SJCRH30 (cell line): ENCODE measurements around the gene NOL4L. TPM values are rescaled to one million over a fixed set of nuclear protein-coding genes. Genes with fewer than 3 reads are reported as not detected.

Source experiments
- DNase-seq, 2 experiments: peaks; one replicate each; pipeline ENCODE4 v3.0.0-alpha.2; 2015 to 2020
- H3K27ac ChIP-seq: fragments of 250-450 bp; sonication (Bioruptor Pico); 2 replicates; pipeline ENCODE4 v1.5.1; 2020; ENCODE audit warnings: mild to moderate bottlenecking, moderate library complexity
- H3K27me3 ChIP-seq: fragments of 250-450 bp; sonication (Bioruptor Pico); 2 replicates; pipeline ENCODE4 v1.5.1; 2020; ENCODE audit warnings: mild to moderate bottlenecking, moderate library complexity
- H3K36me3 ChIP-seq: fragments of 250-450 bp; sonication (Bioruptor Pico); 2 replicates; pipeline ENCODE4 v1.5.1; 2020; ENCODE audit warnings: mild to moderate bottlenecking, moderate library complexity
- H3K4me1 ChIP-seq: fragments of 250-450 bp; sonication (Bioruptor Pico); 2 replicates; pipeline ENCODE4 v1.5.1; 2020; ENCODE audit warnings: mild to moderate bottlenecking, moderate library complexity
- H3K4me3 ChIP-seq: fragments of 250-450 bp; sonication (Bioruptor Pico); 2 replicates; pipeline ENCODE4 v1.5.1; 2020; ENCODE audit warnings: mild to moderate bottlenecking, moderate library complexity
- H3K9me3 ChIP-seq: fragments of 250-450 bp; sonication (Bioruptor Pico); replicated peaks from 2 replicates; pipeline ENCODE4 v1.5.1; 2020; ENCODE audit warnings: mild to moderate bottlenecking, moderate library complexity
- total RNA-seq: library from RNA; depleted of rRNA; stranded (reverse); fragments of >200 nt; shearing (Covaris generic); gene quantifications from 2 replicates; pipeline ENCODE4 v1.2.3, GENCODE V29; 2014

Gene NOL4L
- total RNA-seq, 1 experiment from 2014 or later = 2.4 TPM

DNA sequence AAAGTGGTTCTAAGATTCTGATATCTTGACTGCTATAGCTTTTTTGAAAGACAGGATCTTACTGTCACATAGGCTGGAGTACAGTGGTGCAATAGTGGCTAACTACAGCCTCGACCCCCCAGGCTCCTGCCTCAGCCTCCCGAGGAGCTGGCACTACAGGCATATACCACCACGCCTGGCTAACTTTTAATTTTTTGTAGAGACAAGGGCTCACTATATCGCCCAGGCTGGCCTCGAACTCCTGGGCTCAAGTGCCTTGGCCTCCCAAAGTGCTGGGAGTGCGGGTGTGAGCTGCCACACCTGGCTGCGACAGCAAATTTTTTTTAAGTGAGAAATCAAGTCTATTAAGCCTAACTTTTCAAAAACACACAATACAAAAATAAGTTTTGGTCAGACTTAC is 106.6 kb downstream of the NOL4L start:
- no peak overlapping the region for H3K27ac ChIP-seq
- H3K9me3 ChIP-seq = no peaks in the 10 kb centered on the region
- DNase-seq = no peak
- H3K4me3 ChIP-seq = no peak overlapping the region
- peaks cover 18% of the 10 kb centered on the region for H3K4me1 ChIP-seq
- H3K36me3 ChIP-seq = no peaks in the 10 kb centered on the region
- H3K27me3 ChIP-seq = peaks cover 22% of the 10 kb centered on the region

DNA sequence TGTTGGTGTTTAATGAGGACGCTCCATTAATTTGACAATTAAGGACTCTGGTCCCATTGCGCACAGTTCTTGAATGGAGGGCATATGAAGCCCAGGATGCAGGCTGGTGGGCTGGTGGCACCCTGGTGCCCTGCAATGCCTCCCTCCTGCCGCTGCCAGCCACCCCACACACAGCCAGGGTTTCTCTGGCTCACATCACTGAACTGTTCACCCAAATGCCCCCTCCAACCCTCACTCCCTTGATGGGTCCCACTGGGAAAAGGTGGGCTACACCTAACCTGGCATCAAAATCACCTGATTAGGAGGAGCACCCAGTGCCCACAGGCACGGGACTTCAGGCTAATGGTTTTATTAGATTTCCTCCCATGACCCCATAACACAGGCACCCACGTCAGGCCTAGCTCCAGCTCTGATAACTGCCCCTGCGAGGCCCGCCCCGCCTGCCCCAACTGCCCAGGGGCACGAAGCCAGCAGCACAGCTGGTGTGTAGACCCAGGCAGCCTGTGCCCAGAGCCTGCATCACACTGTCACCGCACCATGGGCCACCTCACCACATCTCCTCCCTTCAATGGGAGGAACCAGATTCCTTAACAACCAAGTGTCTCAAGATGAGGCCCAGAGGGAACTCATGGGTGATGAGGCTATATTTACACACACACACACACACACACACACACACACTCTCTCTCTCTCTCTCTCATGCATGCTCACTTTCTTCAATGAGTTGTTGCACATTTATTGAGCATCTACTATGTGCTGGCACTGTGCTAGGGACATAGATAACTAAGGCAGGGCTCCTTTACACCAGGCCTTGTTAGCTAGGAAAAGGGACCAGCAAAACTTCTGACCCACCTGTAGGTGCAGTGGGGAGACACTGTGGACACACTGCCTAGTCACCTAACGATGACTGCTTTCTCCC is 107.3 kb downstream of the NOL4L start:
- Histone ChIP-seq H3K4me1 (peaks cover 18% of the 10 kb centered on the region), H3K4me3 (no peak overlapping the region), H3K27ac (no peak overlapping the region), H3K27me3 (peaks cover 22% of the 10 kb centered on the region), H3K36me3 (no peaks in the 10 kb centered on the region), H3K9me3 (no peaks in the 10 kb centered on the region)
- no peak for DNase-seq

DNA sequence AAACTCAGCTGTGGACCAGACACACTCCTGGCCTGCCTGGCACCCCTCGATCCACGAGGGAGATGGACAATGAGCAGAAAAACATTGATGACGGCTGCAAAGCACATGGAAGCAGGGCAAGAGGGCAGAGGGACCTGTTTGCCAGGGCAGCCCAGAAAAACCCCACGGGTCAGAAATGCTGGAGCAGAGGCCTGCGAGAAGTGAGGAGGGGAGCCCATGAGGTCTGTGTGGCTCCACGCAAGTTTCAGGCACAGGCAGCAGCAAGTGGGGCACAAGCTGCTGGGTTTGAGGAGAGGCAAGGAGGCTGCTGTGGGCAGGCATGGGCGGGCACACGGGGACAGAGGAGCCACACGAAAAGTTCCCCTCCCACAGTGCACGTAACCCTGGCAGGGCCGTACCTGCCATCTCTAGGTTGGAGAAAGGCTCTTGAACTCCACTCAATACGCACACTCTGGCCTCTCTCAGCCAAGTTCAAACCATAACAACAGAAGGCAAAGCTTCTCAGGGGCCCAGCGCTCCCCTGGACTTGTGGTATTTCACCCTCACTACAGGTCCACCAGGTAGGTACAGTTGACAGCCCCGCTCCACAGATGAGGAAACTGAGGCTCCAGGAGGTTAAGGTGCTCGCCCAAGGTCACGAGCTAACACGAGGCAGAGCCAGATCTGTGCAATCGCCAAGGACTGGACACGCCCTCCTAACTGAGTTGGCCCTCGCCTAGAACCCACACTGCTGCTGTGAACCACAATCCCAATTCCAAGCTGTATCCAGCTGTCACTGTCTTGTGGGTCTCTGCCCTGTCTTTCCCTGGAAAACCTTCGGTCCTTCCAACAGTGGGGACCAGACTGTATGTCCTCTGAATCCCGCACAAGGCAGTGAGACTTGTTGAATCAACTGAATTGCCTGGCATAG is 108.2 kb downstream of the NOL4L start:
- DNase-seq = peak; percentile 52 to 72
- no peaks in the 10 kb centered on the region for H3K9me3 ChIP-seq
- H3K36me3 ChIP-seq = no peaks in the 10 kb centered on the region
- H3K27me3 ChIP-seq = peaks cover 15% of the 10 kb centered on the region
- H3K4me3 ChIP-seq = no peak overlapping the region
- H3K4me1 ChIP-seq = peaks cover 18% of the 10 kb centered on the region
- no peak overlapping the region for H3K27ac ChIP-seq

DNA sequence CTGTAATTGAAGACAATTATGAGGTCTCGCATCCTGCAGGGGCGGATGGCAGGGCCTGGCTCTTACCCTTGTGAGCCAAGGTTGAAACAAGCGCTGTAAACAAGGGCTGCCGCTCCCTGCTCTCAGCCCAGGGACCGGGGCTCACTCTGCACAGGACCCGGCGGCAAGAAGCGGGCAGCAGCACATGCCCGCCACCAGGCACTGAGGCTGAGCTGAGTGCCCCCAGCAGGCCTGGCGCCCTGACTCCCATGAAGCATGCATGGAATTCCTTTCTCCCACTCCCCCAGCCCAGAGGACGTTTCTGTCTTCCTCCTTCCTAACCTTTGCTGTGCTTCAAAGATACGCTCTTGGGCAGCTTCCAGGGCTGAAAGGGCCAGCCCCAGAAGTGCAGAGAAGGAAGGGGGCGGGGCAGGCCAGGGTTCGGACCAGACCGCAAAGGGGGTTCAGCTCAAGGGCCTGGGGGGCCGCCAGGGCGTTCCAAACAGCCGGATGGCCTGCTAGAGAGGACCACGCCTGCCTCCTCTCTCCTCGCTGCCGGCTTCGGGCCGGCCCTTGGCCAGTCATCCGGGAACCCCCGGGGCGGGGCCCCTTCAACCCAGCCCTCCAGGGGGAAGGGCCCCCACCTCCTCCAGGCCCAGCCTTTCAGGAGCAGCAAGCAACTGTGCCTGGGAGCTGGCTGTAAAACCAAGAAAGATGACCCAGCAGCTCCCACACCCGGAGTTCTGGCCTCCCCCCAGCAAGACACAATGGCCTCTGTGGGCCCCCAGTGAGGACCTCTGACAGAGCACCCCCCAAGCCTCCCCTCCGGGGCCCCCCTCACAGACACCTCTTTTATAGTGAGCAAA is 109.9 kb downstream of the NOL4L start:
- DNase-seq = peak; percentile 97 to 98
- H3K9me3 ChIP-seq = no peaks in the 10 kb centered on the region
- peak overlapping the region; percentile 26 for H3K27ac ChIP-seq
- H3K4me3 ChIP-seq = peak overlapping the region; percentile 50
- no peaks in the 10 kb centered on the region for H3K36me3 ChIP-seq
- H3K4me1 ChIP-seq = peaks cover 18% of the 10 kb centered on the region
- peaks cover under 1% of the 10 kb centered on the region; the same call in 1 of the 2 replicates for H3K27me3 ChIP-seq

DNA sequence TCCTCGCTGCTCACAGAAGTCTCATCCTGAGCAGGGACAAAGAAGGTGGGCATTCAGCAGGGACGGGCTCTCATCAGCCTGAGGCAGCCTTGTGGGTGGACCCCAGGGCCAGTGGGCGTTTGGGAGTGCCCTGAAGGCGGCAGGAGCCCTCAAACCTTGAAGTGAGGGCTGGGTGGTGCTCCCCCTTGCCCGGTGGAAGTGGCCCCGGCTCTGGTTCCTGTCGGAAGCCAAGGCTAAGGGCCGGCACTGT is 110.5 kb downstream of the NOL4L start:
- peak overlapping the region; percentile 26 for H3K27ac ChIP-seq
- H3K36me3 ChIP-seq = no peaks in the 10 kb centered on the region
- DNase-seq = peak in 1 of 2 experiments; percentile 40
- H3K4me1 ChIP-seq = peaks cover 18% of the 10 kb centered on the region
- no peaks in the 10 kb centered on the region for H3K27me3 ChIP-seq
- H3K4me3 ChIP-seq = peak overlapping the region; percentile 50
- H3K9me3 ChIP-seq = no peaks in the 10 kb centered on the region

DNA sequence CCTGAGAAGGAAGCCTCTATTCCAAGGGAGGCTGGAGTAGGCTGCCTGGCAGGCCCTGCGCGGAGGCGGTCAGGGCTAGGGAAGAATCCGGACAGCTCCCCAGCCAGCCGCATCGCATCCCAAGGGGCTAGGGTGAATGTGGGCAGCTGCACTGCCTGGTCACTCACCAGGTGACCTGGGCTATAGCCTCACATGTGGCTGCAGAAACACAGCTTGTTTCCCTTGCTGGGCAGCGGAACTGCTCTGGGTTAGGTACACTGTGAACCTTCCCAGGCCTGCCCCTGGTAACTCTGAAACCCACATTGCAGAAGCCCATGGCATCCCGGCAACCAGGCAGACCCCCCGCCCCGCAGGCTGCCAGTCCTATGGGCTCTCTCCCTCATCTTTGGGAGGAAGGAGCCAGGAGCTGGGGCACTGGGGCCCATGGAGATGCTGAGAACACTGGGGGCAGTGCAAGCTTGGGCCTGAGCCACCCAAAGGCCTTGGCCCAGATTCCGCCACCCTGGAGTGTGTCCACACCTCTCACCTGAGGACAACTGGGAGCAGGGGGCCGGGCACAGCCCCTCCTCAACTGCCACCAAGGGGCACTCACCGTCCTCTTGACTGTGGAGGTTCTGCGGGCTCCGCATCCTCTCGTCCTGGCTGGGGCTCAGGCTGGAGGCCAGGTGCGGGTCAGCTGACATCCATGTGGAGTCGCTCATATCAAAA is 111.0 kb downstream of the NOL4L start:
- Histone ChIP-seq H3K4me3 (peak overlapping the region; percentile 50), H3K27ac (peak overlapping the region; percentile 26; the same call in 1 of the 2 replicates), H3K36me3 (no peaks in the 10 kb centered on the region), H3K4me1 (peaks cover 18% of the 10 kb centered on the region), H3K9me3 (no peaks in the 10 kb centered on the region), H3K27me3 (no peaks in the 10 kb centered on the region)
- DNase-seq = peak in 1 of 2 experiments; percentile 54

DNA sequence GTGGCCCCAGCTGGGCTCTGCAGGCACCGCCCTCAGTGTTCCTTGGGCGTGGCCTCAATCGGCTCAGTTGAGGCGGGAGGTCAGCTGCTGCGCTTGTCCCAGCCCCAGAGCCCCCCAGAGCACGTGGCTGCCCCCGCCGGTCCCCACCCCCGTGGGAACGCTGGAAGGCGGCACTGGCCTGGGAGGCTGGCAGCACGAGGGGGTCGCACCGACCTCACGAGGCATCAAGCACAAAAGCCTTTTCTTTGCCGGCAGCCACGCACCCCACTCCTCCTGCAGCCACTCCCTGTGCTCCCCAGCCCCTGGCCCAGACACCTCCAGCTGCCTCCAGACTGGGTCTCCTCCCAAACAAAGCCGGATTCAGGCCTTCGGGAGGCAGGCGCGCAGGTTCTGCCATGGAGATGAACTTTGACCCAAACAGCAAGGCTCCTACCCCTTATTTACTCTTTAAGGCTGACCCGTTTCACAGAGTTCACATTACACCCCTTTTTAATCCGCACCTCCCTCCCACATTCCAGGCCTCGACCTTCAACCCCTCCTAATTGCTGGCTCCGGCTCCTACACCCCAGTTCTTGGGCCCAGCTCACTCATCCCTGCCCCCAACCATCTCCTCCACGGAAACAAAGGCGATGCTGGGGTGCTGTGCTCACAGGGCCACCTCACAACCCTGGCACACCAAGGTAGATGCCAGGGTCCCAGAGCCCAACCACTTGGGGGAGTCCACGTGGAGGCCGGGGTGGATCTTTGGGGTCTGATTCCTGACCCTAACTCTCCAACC is 111.7 kb downstream of the NOL4L start:
- no peak overlapping the region for H3K27ac ChIP-seq
- H3K4me3 ChIP-seq = no peak overlapping the region
- no peaks in the 10 kb centered on the region for H3K9me3 ChIP-seq
- no peaks in the 10 kb centered on the region for H3K36me3 ChIP-seq
- DNase-seq = no peak
- H3K27me3 ChIP-seq = no peaks in the 10 kb centered on the region
- peaks cover 18% of the 10 kb centered on the region for H3K4me1 ChIP-seq

DNA sequence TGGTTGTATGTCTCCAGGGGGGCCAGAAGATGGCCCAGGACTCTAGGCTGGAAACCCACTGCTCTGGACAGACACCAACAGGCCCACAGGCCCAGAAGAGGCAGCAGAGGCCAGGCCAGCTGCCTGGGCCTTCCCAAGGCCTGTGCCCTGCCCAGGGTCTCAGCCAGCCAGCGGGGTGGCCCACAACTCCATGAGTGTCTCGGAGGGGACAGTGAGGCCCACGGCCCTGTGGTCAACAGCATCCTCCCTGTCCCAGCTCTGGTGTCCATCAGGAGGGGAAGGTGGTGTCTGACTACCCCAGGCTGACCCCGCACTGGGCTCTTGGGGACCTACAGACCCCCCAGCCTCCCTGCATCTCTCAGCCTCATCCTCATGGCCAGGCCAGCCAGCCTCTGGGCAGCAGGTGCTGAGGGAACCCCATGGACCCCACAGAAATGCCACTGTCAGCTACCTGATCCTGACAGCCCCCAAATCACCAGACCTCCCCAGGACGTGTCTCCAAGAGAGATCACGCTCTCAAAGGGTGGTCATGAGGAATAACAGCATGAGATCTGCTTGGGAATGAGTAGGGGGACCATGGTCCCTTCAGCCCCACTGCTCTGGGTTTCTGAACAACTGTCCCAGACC is 112.4 kb downstream of the NOL4L start:
- H3K9me3 ChIP-seq = no peaks in the 10 kb centered on the region
- no peak overlapping the region for H3K27ac ChIP-seq
- H3K4me1 ChIP-seq = peaks cover 18% of the 10 kb centered on the region
- H3K4me3 ChIP-seq = no peak overlapping the region
- H3K36me3 ChIP-seq = no peaks in the 10 kb centered on the region
- H3K27me3 ChIP-seq = no peaks in the 10 kb centered on the region
- DNase-seq = no peak

DNA sequence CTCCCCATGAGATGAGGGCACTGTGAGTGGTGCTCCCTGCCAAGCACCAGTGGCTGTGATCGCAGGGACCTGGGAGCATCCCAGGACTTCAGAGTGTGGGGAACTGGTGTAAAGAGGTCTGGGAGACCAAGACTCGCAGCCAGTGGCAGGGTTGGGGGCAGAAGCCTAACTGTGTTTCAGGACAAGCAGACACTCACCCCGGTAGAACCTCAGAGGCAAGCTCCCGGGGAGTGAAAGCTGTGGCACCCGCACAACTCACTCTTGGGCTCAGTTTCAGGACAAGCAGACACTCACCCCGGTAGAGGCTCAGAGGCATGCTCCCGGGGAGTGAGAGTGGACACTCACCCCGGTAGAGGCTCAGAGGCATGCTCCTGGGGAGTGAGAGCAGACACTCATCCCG is 114.2 kb downstream of the NOL4L start:
- Histone ChIP-seq H3K9me3 (no peaks in the 10 kb centered on the region), H3K27ac (no peak overlapping the region), H3K4me1 (peaks cover 5% of the 10 kb centered on the region), H3K36me3 (no peaks in the 10 kb centered on the region), H3K27me3 (no peaks in the 10 kb centered on the region), H3K4me3 (no peak overlapping the region)
- DNase-seq = no peak

DNA sequence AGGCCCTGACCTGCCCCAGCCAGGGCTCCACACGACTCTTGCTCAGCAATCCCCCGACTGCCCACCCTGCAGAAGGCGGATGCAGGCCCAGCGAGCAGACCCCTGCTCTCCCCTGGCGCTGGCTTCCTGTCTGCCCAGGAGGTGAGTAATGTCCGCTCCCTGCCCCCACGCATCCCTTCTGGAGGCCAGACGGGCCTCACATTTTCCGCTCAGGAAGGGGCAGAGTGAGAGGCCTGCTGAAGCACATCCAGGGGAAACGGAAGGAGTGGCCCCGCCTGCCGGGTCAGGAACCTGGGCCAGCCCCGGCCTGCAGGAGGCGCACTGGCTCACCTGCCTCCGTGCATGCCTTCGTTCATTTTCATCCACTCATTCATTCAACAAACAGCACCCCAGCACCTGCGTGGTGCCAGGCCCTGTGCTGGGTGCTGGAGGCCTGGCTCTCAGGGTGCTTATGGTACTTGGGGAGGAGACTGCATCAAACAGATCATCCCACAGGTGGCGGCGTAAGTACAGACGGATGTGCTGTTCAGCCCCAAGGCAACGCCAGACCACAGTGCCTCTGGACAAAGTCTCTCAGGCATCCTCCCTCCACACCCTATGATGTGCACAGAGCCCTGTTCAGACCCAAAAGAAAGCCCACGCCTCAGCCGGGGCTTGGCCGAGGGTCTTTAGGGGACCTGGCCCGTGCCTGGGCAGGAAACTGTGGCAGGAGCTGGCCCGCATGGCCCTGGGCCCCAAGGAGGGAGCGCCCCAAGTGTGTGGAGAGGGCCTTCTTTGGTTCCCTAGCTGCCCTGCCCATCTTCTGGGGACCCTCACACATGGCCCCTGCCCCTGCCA is 114.9 kb downstream of the NOL4L start:
- Histone ChIP-seq H3K4me3 (no peak overlapping the region), H3K36me3 (no peaks in the 10 kb centered on the region), H3K27ac (no peak overlapping the region), H3K4me1 (peaks cover 3% of the 10 kb centered on the region; the same call in 1 of the 2 replicates), H3K27me3 (no peaks in the 10 kb centered on the region), H3K9me3 (no peaks in the 10 kb centered on the region)
- peak in 1 of 2 experiments; percentile 57 for DNase-seq

DNA sequence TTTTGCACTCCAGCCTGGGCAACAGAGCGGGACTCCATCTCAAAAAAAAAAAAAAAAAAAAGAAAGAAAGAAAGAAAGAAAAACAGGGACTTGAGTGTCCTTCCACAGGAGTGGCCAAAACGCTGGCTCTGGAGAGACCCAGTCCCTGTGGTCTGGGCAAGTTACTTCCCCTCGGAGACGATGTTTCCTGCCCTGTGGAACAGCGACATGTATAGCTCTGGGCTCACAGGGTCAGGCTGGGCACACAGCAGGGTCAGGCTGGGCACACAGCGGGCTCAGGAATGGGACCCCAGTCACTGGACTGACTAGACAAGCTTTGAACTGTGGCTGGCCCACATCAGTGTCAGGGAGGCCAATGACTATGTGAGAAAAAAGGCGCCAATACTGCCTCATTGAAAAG is 116.3 kb downstream of the NOL4L start:
- Histone ChIP-seq H3K27me3 (no peaks in the 10 kb centered on the region), H3K27ac (no peak overlapping the region), H3K36me3 (no peaks in the 10 kb centered on the region), H3K4me3 (no peak overlapping the region), H3K4me1 (no peaks in the 10 kb centered on the region; the same call in 1 of the 2 replicates), H3K9me3 (no peaks in the 10 kb centered on the region)
- no peak for DNase-seq

DNA sequence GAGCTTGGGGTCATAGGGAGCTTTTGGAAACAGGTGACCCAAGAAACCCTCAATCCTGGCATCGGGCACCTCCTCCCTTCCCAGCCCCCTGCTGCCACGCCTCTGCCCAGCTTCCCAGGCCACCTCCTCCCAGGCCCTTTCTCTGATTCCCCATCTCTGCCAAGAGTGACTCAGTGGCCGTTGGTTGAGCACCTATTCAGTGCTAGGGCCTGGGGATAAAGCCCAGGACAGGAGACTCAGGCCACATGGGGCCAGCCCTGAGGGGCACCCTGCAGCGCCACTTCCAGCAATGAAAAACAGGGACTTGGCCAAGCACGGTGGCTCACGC is 116.9 kb downstream of the NOL4L start:
- Histone ChIP-seq H3K36me3 (no peaks in the 10 kb centered on the region), H3K27me3 (no peaks in the 10 kb centered on the region), H3K4me1 (no peaks in the 10 kb centered on the region; the same call in 1 of the 2 replicates), H3K27ac (no peak overlapping the region), H3K4me3 (no peak overlapping the region), H3K9me3 (no peaks in the 10 kb centered on the region)
- DNase-seq = no peak
